Inferior parietal cortex (tissue), 1 donor: ENCODE measurements around the gene SFSWAP.

Experiments
- DNase-seq: peaks from one replicate; pipeline ENCODE4 v3.0.0-alpha.2; 2016; ENCODE audit errors: extremely low spot score

The SFSWAP gene

DNA sequence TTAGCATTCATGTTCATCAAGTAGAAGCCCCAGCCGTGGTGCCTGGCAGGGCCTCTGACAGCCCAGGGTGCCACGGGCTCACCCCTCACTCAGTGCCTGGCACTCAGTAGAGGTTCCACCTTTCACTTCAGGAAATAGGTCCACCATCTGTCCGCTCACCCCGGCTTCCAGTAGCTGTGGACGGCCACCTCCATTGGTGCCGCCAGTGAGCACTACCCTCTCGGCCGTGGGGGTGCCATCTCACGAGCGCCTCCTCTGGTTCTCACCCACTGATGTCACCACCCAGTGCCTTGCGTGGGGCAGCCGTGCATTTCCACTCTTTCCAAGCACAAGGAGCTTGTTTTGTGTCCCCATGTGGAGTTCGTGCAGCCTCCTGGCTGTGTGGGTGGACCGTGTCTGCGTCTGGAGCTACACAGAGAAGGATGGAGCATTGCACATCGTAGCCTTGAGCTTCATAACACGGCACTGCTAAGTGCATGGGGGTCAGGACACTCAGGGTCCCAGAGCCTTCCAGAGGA lies 76.3 kb downstream of the SFSWAP start:
- DNase-seq: no peak

DNA sequence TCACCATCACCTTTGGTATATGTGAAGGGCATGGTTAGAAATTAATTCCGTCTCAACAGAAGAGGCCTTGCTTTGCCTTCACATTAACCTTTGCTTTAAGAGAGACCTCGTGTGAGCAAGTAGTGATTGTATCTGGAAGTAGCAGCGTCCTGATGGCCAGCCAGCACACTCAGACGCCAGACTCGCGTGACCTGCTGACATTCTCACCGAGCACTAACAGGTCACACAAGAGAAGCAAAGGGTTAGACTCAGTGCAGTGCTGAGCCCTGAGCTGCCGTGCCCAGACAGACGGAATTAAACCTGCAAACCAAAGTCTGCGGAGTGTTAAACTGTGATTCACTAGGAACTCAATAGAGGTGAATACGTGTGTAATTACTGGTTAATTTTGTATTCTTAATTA lies 77.2 kb downstream of the SFSWAP start:
- DNase-seq: no peak

DNA sequence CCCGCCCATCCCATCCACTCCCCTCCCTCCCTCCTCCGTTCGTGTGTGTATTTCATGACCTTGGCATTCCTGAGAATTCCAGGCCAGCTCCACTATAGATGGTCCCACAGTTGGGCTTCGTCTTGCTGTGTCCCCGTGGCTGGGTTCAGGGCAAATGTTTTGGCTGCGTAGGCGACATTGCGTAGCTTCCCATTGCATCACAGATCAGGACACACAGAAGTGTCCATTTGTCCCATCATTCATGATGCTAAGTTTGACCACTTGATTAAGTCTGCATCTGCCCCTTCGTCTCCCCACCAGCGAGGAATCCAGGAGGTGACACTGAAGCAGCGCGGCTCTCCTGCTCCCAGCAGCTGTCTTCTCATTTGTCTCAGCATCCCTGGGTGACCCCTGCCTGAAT lies 78.7 kb downstream of the SFSWAP start:
- DNase-seq: no peak

DNA sequence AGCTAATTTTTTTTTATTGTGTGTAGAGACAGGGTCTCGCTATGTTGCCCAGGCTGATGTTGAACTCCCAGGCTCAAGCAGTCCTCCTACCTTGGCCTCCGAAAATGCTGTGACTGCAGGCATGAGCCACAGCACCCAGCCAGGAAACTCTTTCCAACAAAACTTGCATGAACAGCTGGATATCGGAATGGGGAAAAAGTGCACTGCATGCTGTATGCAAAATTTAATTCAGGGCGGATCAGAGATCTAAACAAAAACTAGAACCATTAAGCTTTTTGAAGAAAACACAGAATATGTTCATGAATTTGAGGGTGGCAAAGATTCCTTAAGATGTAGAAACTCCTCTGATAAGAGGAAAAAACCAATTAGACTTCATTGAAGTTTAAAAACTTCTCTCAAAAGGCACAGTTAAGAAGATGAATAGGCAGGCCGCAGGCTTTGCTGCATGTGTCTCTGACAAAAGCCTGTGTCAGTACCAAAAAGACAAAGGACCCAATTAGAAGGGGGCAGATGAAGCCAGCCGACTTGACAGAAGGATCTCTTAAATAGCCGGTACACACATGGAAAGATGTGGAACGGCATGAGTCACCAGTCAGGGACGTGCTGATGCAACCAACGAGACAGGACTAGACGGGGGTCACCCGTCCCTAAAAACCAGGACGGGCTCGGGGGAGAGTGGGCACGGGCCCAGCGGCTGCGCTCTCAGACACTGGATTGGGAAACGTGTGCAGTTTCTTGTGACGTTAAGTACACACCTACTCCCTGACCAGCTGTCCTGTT lies 82.5 kb downstream of the SFSWAP start:
- no peak for DNase-seq

DNA sequence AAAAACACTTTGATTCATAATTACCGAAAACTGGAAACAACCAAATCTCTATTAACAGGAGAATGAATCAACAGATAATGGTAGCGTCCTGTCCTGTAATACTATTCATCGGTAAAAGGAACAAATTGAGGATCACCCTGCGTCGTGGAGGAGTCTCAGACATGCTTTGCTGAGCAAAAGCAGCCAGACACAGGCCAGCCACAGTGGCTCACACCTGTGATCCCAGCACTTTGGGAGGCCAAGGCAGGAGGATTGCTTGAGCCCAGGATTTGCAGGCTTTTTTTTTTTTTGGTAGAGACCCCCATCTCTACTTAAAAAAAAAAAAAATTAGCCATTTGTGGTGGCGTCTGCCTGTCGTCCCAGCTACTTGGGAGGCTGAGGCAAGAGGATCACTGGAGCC lies 83.2 kb downstream of the SFSWAP start:
- no peak for DNase-seq

DNA sequence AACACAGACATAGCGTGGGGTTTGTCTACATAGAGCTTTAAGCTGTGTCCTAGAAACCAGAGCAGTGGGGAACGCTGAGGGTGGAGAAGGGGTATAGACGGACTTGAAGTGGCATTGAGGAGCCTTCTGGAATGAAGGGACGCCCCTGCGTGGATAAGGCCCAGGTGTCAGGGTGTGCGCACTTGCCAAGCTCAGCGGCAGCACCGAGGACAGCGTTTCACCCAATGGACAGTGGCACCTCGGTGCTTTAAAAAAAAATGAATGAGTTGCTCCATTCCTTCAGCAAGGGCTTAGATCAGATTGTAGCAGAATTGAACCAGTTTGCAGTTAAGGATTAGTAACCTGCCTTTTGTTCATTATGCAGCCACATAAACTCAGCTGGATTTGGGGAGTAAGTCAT lies 83.7 kb downstream of the SFSWAP start:
- DNase-seq: no peak

DNA sequence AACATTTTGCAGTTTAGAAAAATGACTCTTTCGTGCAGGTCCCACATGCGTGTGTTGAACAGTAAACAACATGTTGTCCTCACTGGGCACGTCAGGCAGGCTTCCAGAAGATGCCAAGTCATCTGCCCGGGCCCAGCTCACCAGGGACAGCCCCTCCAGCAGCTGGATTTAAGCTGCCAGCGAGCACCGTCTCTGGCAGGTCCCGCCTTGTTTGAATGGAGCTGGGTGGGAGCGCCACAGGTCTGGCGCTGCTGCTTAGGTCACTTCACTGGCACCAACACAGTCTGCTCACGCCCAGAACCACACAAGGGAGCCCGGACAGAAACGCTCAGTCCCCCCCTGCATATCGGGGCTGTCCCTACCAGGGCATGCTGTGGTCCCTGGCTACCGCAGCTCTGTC lies 84.2 kb downstream of the SFSWAP start:
- DNase-seq: no peak

DNA sequence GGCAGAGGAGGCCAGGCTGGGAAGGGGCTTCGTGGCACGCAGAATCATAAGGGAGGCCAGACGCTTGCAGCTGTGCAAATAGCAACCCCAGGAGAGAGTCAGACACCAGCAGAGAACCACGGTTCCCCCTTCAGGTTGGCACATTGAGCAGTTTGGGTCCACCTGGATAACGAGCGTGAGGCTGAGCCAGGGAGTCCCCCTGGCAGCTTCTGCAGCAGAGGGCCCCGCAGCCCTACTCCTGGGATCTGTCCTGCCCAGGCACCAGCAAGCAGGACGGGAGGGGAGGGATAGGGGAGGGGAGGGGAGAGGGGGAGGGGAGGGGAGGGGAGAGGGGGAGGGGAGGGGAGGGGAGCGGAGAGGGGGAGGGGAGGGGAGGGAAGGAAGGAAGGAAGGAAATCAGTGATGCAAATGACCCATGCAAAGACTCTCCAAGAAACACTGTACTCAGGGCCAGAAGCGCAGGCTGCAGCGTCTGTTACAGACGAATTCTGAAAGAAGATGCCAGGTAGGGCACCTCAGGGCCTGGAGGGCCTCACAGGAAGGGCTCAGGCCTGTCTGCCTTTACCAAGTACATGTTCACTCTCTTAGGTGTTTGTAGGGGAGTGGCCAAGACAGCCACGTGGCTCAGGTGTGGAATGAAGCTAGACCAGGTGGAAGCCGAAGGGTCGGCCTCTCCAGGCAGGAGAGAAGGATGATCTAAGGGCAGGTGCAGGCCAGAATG lies 85.0 kb downstream of the SFSWAP start:
- no peak for DNase-seq

DNA sequence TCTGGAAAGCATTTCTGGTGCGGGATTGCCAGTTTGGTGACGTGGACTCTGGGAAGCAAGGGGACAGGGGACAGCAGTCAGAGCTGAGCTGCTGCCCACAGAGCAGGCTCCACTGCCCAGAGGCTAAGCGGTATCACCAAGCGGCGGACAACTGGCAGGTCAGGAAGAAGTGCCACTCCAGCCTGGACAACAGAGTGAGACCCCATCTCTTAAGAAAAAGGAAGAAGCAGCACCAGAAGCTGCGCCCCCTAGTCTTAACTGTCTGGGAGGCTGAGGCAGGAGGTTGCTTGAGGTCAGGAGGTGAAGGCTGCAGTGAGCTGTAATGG lies 85.5 kb downstream of the SFSWAP start:
- DNase-seq: no peak

DNA sequence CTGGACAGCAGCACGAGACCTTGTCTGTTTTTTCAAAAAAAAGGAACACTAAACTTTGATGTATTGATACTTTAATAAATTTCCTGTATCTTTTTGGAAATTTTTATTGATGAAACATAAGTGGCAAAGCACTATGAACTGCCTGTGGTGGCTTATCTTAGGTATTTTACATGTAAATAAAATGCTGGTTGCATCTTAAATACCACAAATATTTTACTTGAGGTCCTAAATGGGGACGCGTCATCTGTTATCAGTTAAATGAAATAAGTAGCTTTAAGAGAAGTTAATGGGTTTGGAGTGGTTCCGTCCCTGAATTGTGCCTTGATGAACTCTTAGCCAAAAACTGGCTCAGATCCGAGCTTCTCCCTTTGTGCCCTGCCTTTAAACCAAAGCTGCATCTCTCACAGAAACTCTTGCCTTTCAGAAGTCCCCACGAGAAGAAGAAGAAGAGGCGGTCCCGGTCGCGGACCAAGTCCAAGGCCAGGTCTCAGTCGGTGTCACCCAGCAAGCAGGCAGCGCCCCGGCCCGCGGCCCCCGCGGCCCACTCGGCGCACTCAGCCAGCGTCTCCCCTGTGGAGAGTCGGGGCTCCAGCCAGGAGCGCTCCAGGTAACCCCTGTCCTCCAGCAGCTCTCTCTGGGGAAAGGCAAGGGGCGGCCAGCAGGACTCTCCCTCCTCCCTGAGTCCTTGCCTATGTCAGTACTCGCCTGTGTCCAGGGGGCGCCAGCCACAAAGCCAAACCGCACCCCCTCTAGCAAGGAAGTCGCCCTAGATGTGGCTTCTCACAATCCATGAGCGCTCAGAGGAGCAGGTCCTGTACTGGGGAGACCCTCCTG lies 86.1 kb downstream of the SFSWAP start:
- DNase-seq: no peak

DNA sequence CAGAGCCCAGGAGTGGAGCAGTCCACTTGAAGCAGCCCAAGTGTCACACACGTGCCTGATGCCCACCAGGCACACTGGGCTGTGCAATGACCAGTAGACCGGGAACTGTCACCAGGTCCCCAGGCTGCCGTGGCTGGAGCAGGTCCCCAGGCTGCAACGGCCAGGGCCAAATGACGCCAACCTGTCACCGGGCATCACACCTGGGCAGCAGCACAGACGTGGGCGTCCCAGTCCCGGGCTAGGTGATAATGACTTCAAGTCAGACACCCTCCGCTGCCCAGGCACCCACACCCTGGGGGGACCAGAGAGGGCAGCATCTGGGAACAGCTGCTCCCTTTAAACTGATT lies 86.7 kb downstream of the SFSWAP start:
- no peak for DNase-seq

DNA sequence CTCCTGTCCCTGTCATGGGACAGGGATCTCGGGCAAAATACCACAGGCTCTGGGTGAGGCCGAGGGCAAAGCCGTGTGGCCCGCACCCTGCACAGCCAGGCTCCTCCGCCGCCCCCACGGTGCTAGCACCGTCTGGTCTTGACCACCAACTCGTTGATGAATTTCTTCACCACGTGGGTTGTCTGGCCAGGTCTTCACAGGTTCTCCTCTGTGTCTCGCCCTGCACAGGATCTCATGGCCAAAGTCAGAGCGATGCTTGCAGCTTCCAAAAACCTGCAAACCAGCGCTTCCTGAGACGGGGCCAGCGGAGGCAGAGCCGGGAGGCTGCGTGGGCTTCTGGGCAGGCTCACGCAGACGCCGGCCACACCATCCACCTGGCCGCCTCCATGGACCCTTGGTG lies 88.3 kb downstream of the SFSWAP start:
- no peak for DNase-seq

DNA sequence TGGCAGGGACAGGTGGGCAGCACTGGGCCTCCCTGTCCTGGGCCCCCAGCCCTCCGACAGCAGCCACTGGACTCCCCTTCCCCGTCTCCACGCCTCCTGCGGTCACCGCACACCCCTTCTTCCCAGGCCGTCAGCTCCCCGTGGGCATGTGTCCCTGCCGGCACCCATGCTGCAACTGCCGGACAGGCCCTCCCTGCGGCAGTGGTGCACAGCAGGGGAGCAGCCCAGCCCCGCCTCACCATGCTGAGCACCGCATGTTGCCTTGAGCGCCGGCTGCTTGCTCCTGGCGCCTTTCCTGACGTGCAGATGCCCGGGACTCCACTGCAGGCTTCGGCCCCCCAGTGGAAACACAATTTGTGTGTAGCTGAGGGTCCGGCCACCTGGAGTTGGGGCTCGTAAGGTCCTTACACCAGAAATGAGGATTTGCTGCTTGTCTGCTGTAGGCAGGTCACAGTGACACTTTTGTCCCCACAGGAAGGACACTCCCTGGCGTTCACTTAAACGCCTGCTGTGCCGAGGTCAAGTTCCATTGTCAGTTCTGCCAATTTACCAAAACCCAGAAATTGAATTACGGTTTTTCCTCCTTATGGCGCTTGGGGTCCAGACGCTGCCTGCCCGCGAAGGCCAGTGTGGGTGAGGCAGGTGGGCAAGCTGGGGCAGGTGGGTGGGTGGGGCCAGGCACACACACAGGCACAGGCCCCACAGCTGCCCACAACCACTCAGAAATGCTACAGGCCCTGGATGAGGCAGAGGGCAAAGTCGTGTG lies 89.1 kb downstream of the SFSWAP start:
- DNase-seq: no peak

DNA sequence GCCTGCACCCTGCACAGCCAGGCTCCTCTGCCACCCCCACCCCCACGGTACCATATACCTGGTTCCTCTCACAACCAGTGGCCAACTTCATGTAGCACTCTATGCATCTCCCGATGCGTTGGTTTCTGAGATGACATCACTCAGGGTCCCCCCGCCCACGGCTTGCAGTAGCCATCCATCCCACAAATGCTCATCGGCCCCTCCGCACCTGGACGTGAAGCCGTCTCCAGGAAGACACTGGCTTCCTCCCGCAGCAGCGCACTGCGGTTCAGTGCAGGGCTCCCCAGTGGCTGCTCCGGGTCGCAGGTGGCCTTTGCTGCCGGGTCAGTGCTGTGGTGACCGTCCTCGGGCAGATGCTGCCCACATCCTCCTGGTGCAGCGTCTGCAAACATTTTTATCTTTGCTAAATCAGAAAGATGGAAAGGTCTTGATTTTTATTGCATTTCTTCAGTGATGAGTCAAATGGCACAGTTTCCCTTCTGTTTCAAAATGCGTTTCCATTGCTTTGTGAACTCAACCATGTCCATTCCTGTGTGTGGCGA lies 89.8 kb downstream of the SFSWAP start:
- no peak for DNase-seq

DNA sequence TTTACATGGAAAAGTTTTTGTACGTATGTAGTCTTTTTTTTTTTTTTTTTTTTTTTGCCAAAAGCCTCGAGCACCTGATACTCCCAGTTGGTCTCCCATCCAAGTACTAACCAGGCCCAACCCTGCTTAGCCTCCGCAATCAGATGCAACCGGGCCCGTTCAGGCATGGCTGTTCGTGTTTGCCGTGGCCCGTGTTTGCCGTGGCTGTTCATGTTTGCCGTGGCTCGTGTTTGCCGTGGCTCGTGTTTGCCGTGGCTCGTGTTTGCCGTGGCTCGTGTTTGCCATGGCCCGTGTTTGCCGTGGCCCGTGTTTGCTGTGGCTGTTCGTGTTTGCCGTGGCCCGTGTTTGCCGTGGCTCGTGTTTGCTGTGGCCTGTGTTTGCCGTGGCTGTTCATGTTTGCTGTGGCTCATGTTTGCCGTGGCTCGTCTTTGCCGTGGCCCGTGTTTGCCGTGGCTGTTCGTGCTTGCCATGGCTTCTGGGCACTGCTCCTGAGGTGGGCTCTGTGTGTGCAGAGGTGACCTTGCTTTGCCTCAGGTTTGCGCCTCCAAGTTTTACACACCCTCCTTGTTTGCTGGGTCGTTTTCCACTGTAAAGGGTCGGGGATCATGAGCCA lies 90.5 kb downstream of the SFSWAP start:
- no peak for DNase-seq

DNA sequence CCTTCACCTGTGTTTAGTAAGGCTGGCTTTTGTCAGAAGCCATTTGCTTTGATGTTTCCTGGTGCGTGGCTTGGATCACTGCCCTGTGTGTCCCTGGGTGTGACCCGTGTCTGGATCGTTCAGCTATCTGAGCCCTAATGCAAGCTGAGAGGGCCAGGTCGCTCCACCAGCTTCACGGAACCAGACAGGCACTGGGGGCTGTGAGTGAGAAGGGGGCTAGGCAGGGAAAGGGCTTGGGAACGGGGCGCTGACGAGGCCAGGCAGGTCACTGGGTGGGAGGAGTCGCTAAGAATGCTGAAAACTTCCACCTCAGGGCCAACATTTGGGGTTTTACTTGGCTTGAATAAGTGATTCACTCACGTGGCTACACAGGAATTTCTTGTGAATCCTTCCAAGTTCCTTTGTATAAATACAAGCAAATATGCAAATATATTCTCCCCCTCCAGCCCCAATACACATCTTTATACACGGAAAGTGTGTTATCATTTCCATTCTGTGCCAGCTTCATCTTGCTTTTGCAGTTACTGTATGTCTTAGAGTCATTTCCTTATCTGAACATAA lies 93.2 kb downstream of the SFSWAP start:
- DNase-seq: no peak

DNA sequence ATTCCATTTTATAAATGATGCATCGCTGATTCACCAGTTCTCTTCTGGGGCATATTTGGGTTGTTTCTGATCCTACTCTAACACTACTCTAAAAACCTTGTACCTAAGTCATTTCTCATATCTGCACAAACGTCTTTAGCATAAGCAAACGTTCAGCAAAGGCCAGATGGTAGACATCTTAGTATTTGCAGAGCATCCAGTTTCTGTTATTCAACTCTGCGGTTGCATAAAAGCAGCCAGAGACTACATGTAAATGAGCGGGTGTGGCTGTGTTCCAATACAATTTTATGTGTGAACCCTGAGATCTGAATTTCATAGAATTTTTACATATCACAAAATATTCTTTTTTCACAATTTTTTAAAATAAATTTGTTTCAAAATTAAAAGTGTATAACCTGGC lies 94.5 kb downstream of the SFSWAP start:
- no peak for DNase-seq

DNA sequence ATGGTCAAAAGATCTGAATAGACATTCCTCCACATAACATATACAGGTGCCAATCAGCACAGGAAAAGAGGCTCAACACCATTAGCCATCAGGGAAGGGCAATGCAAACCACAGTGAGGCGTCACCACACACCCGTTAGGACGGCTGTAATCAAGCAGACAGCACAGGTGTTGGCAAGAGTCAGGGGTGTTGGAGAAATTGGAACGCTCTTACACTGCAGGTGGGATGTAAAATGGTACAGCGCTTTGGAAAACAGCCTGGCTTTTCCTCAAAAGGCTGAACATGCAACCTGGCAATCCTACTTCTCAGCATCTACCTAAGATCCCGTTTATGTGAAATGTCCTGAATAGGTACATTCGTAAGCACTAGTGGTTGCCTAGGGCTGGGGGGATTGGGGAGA lies 95.8 kb downstream of the SFSWAP start:
- DNase-seq: no peak

DNA sequence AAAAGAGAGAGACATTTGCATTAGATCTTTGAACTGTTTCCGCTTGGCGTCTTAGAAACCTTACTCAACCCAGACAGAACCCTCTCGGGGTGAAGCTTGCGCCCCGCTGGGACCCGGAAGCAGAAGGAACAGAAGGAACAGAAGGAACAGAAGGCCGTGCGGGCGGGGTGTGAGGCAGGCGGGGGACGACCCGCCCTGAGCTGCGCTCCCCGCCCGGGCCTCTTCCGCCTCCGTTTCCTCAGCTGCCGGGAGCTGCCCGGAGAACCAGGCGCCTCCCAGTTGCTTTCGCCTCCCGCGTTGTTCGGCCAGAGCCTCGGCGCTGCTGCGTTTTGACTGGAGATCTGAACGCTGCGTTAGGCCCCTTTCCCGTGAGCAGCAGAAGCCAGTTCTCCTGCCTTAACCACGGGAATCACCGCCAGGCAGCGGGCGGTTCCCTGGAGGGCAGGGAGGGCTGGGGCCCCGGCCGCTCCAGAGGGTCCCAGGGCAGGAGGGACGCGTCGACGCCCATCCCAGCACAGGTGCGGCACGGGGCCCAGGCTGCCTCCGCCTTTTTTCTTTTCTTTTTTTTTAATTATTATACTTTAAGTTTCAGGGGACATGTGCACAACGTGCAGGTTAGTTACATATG lies 98.0 kb downstream of the SFSWAP start:
- DNase-seq: no peak
